WTC11 (cell line): ENCODE results near the gene PCDHA1. TPM values are rescaled to one million over a fixed set of nuclear protein-coding genes. Genes with fewer than 3 reads are reported as not detected.

Experiments used
- ATAC-seq: fragments of 200-7000 bp; cut with Tn5 transposase; 2 replicates; pipeline ENCODE4 v1.10.0; 2021; ENCODE audit warnings: mild to moderate bottlenecking, moderate library complexity
- CTCF ChIA-PET: fragments of 300-600 bp; sonication (Branson Sonifier 250); formaldehyde crosslinking; loops from one replicate; lab custom pipeline; 2021; ENCODE audit warnings: antibody characterized with exemption; lab: Charles Lee
- POLR2A ChIA-PET: fragments of 350-600 bp; sonication (Branson Sonifier 250); formaldehyde crosslinking; loops from one replicate; lab custom pipeline; 2021; ENCODE audit warnings: antibody characterized with exemption; lab: Charles Lee
- DNase-seq: peaks from one replicate; pipeline ENCODE4 v3.0.0; 2021; ENCODE audit warnings: low spot score
- H3K27ac Mint-ChIP-seq: 2 replicates; pipeline ENCODE4 v1.8.0; 2021; ENCODE audit warnings: mixed read lengths
- H3K27me3 Mint-ChIP-seq: 2 replicates; pipeline ENCODE4 v1.8.0; 2021; ENCODE audit warnings: low read depth, mild to moderate bottlenecking, moderate library complexity, mixed read lengths
- H3K36me3 Mint-ChIP-seq: 2 replicates; pipeline ENCODE4 v1.8.0; 2021; ENCODE audit warnings: mixed read lengths
- H3K4me1 Mint-ChIP-seq: 2 replicates; pipeline ENCODE4 v1.8.0; 2022; ENCODE audit warnings: mixed read lengths
- H3K4me3 Mint-ChIP-seq: 2 replicates; pipeline ENCODE4 v1.8.0; 2021; ENCODE audit warnings: mild to moderate bottlenecking, moderate library complexity, mixed read lengths
- H3K9me3 Mint-ChIP-seq: 2 replicates; pipeline ENCODE4 v1.8.0; 2021; ENCODE audit warnings: mixed read lengths
- AR ChIP-seq: fragments of 250-450 bp; sonication (Bioruptor Pico); IDR thresholded peaks from 2 replicates; pipeline ENCODE4 v1.9.0; 2021; ENCODE audit warnings: mild to moderate bottlenecking
- ETV6 ChIP-seq: sonication (generic); formaldehyde crosslinking; IDR thresholded peaks from 2 replicates; pipeline ENCODE4 v1.8.1; 2022; ENCODE audit warnings: mild to moderate bottlenecking, missing genetic modification reagents
- FOXK1 ChIP-seq: sonication (generic); formaldehyde crosslinking; IDR thresholded peaks from 2 replicates; pipeline ENCODE4 v1.8.0; 2022; ENCODE audit warnings: mild to moderate bottlenecking, moderate library complexity, missing genetic modification reagents
- FOXP4 ChIP-seq: sonication (generic); formaldehyde crosslinking; IDR thresholded peaks from 2 replicates; pipeline ENCODE4 v1.8.0; 2022; ENCODE audit warnings: mild to moderate bottlenecking, missing genetic modification reagents
- NFE2L1 ChIP-seq: sonication (generic); formaldehyde crosslinking; IDR thresholded peaks from 2 replicates; pipeline ENCODE4 v1.8.1; 2023; ENCODE audit warnings: missing genetic modification reagents
- NFYB ChIP-seq: sonication (generic); formaldehyde crosslinking; conservative IDR thresholded peaks from 2 replicates; pipeline ENCODE4 v1.8.0; 2022; ENCODE audit warnings: low read depth, missing genetic modification reagents
- SMAD3 ChIP-seq: sonication (generic); formaldehyde crosslinking; IDR thresholded peaks from 2 replicates; pipeline ENCODE4 v1.8.0; 2022; ENCODE audit warnings: missing genetic modification reagents, mild to moderate bottlenecking, borderline replicate concordance
- SP1 ChIP-seq: sonication (generic); formaldehyde crosslinking; conservative IDR thresholded peaks from 2 replicates; pipeline ENCODE4 v1.8.1; 2022; ENCODE audit warnings: missing genetic modification reagents
- TEAD1 ChIP-seq: sonication (generic); formaldehyde crosslinking; IDR thresholded peaks from 2 replicates; pipeline ENCODE4 v1.8.0; 2022; ENCODE audit warnings: mild to moderate bottlenecking, missing genetic modification reagents
- ZNF138 ChIP-seq: sonication (generic); formaldehyde crosslinking; conservative IDR thresholded peaks from 2 replicates; pipeline ENCODE4 v1.8.1; 2022; ENCODE audit warnings: mild to moderate bottlenecking, moderate library complexity, missing genetic modification reagents
- ZNF232 ChIP-seq: sonication (generic); formaldehyde crosslinking; IDR thresholded peaks from 2 replicates; pipeline ENCODE4 v1.8.0; 2022; ENCODE audit warnings: mild to moderate bottlenecking, missing genetic modification reagents
- ZNF281 ChIP-seq: sonication (generic); formaldehyde crosslinking; IDR thresholded peaks from 2 replicates; pipeline ENCODE4 v1.8.0; 2023; ENCODE audit warnings: mild to moderate bottlenecking, missing genetic modification reagents
- ZNF423 ChIP-seq: fragments of 250-450 bp; sonication (Bioruptor Pico); IDR thresholded peaks from 2 replicates; pipeline ENCODE4 v2.1.2; 2022; ENCODE audit warnings: mild to moderate bottlenecking, moderate library complexity
- total RNA-seq: library from RNA; stranded (reverse); gene quantifications from 3 replicates; pipeline ENCODE4 v1.2.3, GENCODE V29; 2021
- TF ChIP-seq, protein P1 (sequence below): sonication (generic); formaldehyde crosslinking; IDR thresholded peaks from 2 replicates; pipeline ENCODE4 v1.8.1; 2023; ENCODE audit warnings: mild to moderate bottlenecking, missing genetic modification reagents
- TF ChIP-seq, protein P2 (sequence below): sonication (generic); formaldehyde crosslinking; IDR thresholded peaks from 2 replicates; pipeline ENCODE4 v1.8.0; 2022; ENCODE audit warnings: mild to moderate bottlenecking, missing genetic modification reagents
- TF ChIP-seq, protein P3 (sequence below): sonication (generic); formaldehyde crosslinking; IDR thresholded peaks from 2 replicates; pipeline ENCODE4 v1.8.1; 2023; ENCODE audit warnings: mild to moderate bottlenecking, missing genetic modification reagents, borderline replicate concordance

Gene PCDHA1
- total RNA-seq, 1 experiment from 2014 or later = 2.4 TPM

DNA sequence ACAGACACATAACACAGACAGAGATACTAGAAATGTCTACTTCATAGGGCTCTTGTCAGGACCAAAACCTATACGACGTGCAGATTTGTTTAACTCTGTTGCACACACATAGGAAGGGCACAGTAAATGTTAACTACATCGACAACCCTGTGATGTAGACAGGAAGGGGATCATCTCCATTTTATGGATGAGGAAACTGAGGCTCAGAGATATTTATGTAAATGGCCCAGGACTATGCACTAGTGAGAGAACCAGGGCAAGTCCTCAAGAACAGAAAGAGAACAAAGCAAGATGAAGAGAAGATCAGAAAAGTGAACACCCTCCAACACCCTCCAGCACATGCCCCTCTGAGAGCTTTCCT is 216.6 kb downstream of the PCDHA1 start (continued):
- TF ChIP-seq AR (CRISPR knock-in tag) (no peak), NFYB (CRISPR knock-in tag) (no peak)

GRCh38 chr5:141003031-141003430 is 217.1 kb downstream of the PCDHA1 start:
- DNase-seq (no peak), ATAC-seq (no peak)
- no peaks in the 10 kb centered on the region for H3K9me3 Mint-ChIP-seq
- peak overlapping the region; percentile 99 for H3K27ac Mint-ChIP-seq
- H3K36me3 Mint-ChIP-seq = peaks cover 10% of the 10 kb centered on the region; the same call in 1 of the 2 replicates
- peaks cover 73% of the 10 kb centered on the region for H3K4me1 Mint-ChIP-seq
- CTCF ChIA-PET = interaction anchor here (1.2 to 7.3 kb wide), 4 partner anchors 36 to 121 kb away, joined by 3 to 86 read pairs (median 24); partner anchors contain the start of genes PCDHA13, PCDHAC1 and PCDHAC2
- no peaks in the 10 kb centered on the region for H3K27me3 Mint-ChIP-seq
- POLR2A ChIA-PET = interaction anchor here (2.3 to 3.9 kb wide), 3 partner anchors 17 to 76 kb away, joined by 9 to 30 read pairs (median 12); partner anchors contain the start of genes PCDHAC1 and PCDHAC2
- TF ChIP-seq ZNF138 (CRISPR knock-in tag) (no peak), ZNF232 (CRISPR knock-in tag) (no peak)
- no peak overlapping the region for H3K4me3 Mint-ChIP-seq

GRCh38 chr5:141003791-141004611 is 218.1 kb downstream of the PCDHA1 start:
- peak overlapping the region; percentile 33 for H3K4me3 Mint-ChIP-seq
- CTCF ChIA-PET = interaction anchor here (0.8 to 7.3 kb wide), 12 partner anchors 13 to 218 kb away, joined by 3 to 86 read pairs (median 5); partner anchors contain the start of genes PCDHA1, PCDHA10, PCDHAC1 and PCDHAC2
- H3K4me1 Mint-ChIP-seq = peaks cover 67% of the 10 kb centered on the region
- POLR2A ChIA-PET = interaction anchor here (0.9 to 3.9 kb wide), 5 partner anchors 18 to 122 kb away, joined by 3 to 30 read pairs (median 7); partner anchors contain the start of genes PCDHAC1 and PCDHAC2
- no peaks in the 10 kb centered on the region for H3K27me3 Mint-ChIP-seq
- H3K36me3 Mint-ChIP-seq = peaks cover 10% of the 10 kb centered on the region; the same call in 1 of the 2 replicates
- no peaks in the 10 kb centered on the region for H3K9me3 Mint-ChIP-seq
- DNase-seq = no peak
- peak; percentile 62 for ATAC-seq
- peak overlapping the region; percentile 98 for H3K27ac Mint-ChIP-seq
- TF ChIP-seq SMAD3 (CRISPR knock-in tag) (no peak), ZNF281 (CRISPR knock-in tag) (no peak; the same call in 1 of the 2 replicates), FOXK1 (CRISPR knock-in tag) (peak; percentile 54; the same call in 1 of the 2 replicates), NFE2L1 (CRISPR knock-in tag) (peak; percentile 87), ZNF232 (CRISPR knock-in tag) (0 out of 2 replicates have a peak, but pooled peaks have one; percentile 50), ZNF423 (CRISPR knock-in tag) (peak; percentile 72), ETV6 (CRISPR knock-in tag) (peak; percentile 72; the same call in 1 of the 2 replicates), FOXP4 (CRISPR knock-in tag) (0 out of 2 replicates have a peak, but pooled peaks have one; percentile 58), TEAD1 (CRISPR knock-in tag) (peak; percentile 86; the same call in 1 of the 2 replicates), SP1 (CRISPR knock-in tag) (peak; percentile 51; the same call in 1 of the 2 replicates)
- TF ChIP-seq, protein P1, sequence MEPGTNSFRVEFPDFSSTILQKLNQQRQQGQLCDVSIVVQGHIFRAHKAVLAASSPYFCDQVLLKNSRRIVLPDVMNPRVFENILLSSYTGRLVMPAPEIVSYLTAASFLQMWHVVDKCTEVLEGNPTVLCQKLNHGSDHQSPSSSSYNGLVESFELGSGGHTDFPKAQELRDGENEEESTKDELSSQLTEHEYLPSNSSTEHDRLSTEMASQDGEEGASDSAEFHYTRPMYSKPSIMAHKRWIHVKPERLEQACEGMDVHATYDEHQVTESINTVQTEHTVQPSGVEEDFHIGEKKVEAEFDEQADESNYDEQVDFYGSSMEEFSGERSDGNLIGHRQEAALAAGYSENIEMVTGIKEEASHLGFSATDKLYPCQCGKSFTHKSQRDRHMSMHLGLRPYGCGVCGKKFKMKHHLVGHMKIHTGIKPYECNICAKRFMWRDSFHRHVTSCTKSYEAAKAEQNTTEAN (CRISPR knock-in tag) = 0 out of 2 replicates have a peak, but pooled peaks have one; percentile 31
- TF ChIP-seq, protein P2, sequence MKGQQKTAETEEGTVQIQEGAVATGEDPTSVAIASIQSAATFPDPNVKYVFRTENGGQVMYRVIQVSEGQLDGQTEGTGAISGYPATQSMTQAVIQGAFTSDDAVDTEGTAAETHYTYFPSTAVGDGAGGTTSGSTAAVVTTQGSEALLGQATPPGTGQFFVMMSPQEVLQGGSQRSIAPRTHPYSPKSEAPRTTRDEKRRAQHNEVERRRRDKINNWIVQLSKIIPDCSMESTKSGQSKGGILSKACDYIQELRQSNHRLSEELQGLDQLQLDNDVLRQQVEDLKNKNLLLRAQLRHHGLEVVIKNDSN = peak; percentile 54; the same call in 1 of the 2 replicates
- TF ChIP-seq, protein P3, sequence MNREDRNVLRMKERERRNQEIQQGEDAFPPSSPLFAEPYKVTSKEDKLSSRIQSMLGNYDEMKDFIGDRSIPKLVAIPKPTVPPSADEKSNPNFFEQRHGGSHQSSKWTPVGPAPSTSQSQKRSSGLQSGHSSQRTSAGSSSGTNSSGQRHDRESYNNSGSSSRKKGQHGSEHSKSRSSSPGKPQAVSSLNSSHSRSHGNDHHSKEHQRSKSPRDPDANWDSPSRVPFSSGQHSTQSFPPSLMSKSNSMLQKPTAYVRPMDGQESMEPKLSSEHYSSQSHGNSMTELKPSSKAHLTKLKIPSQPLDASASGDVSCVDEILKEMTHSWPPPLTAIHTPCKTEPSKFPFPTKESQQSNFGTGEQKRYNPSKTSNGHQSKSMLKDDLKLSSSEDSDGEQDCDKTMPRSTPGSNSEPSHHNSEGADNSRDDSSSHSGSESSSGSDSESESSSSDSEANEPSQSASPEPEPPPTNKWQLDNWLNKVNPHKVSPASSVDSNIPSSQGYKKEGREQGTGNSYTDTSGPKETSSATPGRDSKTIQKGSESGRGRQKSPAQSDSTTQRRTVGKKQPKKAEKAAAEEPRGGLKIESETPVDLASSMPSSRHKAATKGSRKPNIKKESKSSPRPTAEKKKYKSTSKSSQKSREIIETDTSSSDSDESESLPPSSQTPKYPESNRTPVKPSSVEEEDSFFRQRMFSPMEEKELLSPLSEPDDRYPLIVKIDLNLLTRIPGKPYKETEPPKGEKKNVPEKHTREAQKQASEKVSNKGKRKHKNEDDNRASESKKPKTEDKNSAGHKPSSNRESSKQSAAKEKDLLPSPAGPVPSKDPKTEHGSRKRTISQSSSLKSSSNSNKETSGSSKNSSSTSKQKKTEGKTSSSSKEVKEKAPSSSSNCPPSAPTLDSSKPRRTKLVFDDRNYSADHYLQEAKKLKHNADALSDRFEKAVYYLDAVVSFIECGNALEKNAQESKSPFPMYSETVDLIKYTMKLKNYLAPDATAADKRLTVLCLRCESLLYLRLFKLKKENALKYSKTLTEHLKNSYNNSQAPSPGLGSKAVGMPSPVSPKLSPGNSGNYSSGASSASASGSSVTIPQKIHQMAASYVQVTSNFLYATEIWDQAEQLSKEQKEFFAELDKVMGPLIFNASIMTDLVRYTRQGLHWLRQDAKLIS (CRISPR knock-in tag) = 0 out of 2 replicates have a peak, but pooled peaks have one; percentile 45
